ENCODE data around the gene RXYLT1.

DNA sequence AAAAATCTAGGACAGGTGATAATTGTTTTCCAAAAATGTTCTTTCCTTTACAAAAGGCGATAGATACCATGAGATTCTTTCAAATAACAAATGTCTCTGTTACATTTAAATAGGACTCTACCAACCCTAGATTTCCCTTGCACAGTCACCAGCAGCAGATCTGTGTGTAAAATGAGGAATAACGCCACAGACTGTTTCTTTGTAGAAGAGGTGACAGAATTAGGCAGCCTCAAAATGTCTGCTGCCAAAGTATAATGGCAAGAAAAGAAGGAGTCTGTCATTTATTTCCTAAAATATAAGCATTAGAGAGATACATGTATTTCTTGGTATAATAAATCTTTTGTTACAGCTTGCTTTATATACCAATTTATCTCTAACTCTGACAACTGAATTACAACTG is 56.3 kb downstream of the RXYLT1 start:
- TF ChIP-seq, protein P1, sequence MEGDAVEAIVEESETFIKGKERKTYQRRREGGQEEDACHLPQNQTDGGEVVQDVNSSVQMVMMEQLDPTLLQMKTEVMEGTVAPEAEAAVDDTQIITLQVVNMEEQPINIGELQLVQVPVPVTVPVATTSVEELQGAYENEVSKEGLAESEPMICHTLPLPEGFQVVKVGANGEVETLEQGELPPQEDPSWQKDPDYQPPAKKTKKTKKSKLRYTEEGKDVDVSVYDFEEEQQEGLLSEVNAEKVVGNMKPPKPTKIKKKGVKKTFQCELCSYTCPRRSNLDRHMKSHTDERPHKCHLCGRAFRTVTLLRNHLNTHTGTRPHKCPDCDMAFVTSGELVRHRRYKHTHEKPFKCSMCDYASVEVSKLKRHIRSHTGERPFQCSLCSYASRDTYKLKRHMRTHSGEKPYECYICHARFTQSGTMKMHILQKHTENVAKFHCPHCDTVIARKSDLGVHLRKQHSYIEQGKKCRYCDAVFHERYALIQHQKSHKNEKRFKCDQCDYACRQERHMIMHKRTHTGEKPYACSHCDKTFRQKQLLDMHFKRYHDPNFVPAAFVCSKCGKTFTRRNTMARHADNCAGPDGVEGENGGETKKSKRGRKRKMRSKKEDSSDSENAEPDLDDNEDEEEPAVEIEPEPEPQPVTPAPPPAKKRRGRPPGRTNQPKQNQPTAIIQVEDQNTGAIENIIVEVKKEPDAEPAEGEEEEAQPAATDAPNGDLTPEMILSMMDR (conservative IDR thresholded peaks at IDR 0.05; ENCODE audit: low read length) = no peak
- no peak for TF ChIP-seq EZH2phosphoT487 (IDR thresholded peaks at IDR 0.05; ENCODE audit: borderline replicate concordance, low read depth, low read length)

Measured in OCI-LY7 (cell line).